Suprapubic skin (tissue), 3 donors: ENCODE results near the gene KCNJ9.

Experiments
- POLR2A ChIP-seq, 2 donors: fragments of 450-650 bp; IDR thresholded peaks; one replicate each; pipeline ENCODE4 v1.6.1; 2017; ENCODE audit warnings: antibody characterized with exemption in 2 of 2, mild to moderate bottlenecking in 2 of 2, moderate library complexity in 2 of 2
- TF ChIP-seq, protein P1 (sequence below), 2 donors: fragments of 200-600 bp in 1 of 2; fragments of 450-650 bp in 1 of 2; sonication (generic) in 1 of 2; IDR thresholded peaks; one replicate each; pipeline ENCODE4 v1.5.1; 2016 to 2019; ENCODE audit warnings: antibody characterized with exemption in 2 of 2, mild to moderate bottlenecking in 1 of 2, moderate library complexity in 1 of 2

DNA sequence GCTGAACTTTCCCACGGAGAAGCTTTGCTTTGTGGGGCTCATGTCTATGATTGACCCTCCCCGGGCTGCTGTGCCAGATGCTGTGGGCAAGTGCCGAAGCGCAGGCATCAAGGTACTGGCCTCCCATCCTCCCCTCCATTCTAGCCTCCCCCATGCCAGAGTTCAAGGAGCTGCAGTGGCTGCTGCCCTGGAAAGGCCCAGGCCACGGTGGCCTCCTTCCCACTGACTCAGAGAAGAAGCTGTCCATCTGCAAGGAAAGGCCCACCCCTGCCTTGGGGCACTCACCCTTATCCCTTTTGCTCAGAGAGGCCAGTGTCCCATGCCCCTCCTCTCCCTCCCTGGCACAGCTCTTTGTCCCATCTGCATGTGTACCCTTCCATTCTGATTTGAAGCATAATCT, 49.1 kb downstream of the KCNJ9 start:
- TF ChIP-seq, protein P1, sequence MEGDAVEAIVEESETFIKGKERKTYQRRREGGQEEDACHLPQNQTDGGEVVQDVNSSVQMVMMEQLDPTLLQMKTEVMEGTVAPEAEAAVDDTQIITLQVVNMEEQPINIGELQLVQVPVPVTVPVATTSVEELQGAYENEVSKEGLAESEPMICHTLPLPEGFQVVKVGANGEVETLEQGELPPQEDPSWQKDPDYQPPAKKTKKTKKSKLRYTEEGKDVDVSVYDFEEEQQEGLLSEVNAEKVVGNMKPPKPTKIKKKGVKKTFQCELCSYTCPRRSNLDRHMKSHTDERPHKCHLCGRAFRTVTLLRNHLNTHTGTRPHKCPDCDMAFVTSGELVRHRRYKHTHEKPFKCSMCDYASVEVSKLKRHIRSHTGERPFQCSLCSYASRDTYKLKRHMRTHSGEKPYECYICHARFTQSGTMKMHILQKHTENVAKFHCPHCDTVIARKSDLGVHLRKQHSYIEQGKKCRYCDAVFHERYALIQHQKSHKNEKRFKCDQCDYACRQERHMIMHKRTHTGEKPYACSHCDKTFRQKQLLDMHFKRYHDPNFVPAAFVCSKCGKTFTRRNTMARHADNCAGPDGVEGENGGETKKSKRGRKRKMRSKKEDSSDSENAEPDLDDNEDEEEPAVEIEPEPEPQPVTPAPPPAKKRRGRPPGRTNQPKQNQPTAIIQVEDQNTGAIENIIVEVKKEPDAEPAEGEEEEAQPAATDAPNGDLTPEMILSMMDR (IDR thresholded peaks at IDR 0.05), result no peak
- TF ChIP-seq POLR2A (IDR thresholded peaks at IDR 0.05), result no peak
